WTC11 (cell line): ENCODE measurements around the gene MEP1A. TPM values are rescaled to one million over a fixed set of nuclear protein-coding genes. Genes with fewer than 3 reads are reported as not detected.

Source experiments
- ATAC-seq: fragments of 200-7000 bp; cut with Tn5 transposase; 2 replicates; pipeline ENCODE4 v1.10.0; 2021; ENCODE audit warnings: mild to moderate bottlenecking, moderate library complexity
- CTCF ChIA-PET: fragments of 300-600 bp; sonication (Branson Sonifier 250); formaldehyde crosslinking; loops from one replicate; lab custom pipeline; 2021; ENCODE audit warnings: antibody characterized with exemption; lab: Charles Lee
- POLR2A ChIA-PET: fragments of 350-600 bp; sonication (Branson Sonifier 250); formaldehyde crosslinking; loops from one replicate; lab custom pipeline; 2021; ENCODE audit warnings: antibody characterized with exemption; lab: Charles Lee
- DNase-seq: peaks from one replicate; pipeline ENCODE4 v3.0.0; 2021; ENCODE audit warnings: low spot score
- H3K27ac Mint-ChIP-seq: 2 replicates; pipeline ENCODE4 v1.8.0; 2021; ENCODE audit warnings: mixed read lengths
- H3K27me3 Mint-ChIP-seq: 2 replicates; pipeline ENCODE4 v1.8.0; 2021; ENCODE audit warnings: low read depth, mild to moderate bottlenecking, moderate library complexity, mixed read lengths
- H3K36me3 Mint-ChIP-seq: 2 replicates; pipeline ENCODE4 v1.8.0; 2021; ENCODE audit warnings: mixed read lengths
- H3K4me1 Mint-ChIP-seq: 2 replicates; pipeline ENCODE4 v1.8.0; 2022; ENCODE audit warnings: mixed read lengths
- H3K4me3 Mint-ChIP-seq: 2 replicates; pipeline ENCODE4 v1.8.0; 2021; ENCODE audit warnings: mild to moderate bottlenecking, moderate library complexity, mixed read lengths
- H3K9me3 Mint-ChIP-seq: 2 replicates; pipeline ENCODE4 v1.8.0; 2021; ENCODE audit warnings: mixed read lengths
- CBFB ChIP-seq: sonication (generic); formaldehyde crosslinking; IDR thresholded peaks from 2 replicates; pipeline ENCODE4 v1.8.1; 2022; ENCODE audit warnings: mild to moderate bottlenecking, low read depth, missing genetic modification reagents
- ELF4 ChIP-seq: sonication (generic); formaldehyde crosslinking; IDR thresholded peaks from 2 replicates; pipeline ENCODE4 v1.8.1; 2022; ENCODE audit warnings: low read depth, mild to moderate bottlenecking, moderate library complexity, missing genetic modification reagents
- ESRRA ChIP-seq: sonication (generic); formaldehyde crosslinking; IDR thresholded peaks from 2 replicates; pipeline ENCODE4 v1.8.1; 2022; ENCODE audit warnings: mild to moderate bottlenecking, missing genetic modification reagents, borderline replicate concordance
- GRHL2 ChIP-seq: fragments of 250-450 bp; sonication (Bioruptor Pico); IDR thresholded peaks from 2 replicates; pipeline ENCODE4 v1.8.0; 2022; ENCODE audit warnings: mild to moderate bottlenecking, moderate library complexity; ENCODE audit not compliant: insufficient replicate concordance, severe bottlenecking
- PRRX2 ChIP-seq: fragments of 250-450 bp; sonication (Bioruptor Pico); IDR thresholded peaks from 2 replicates; pipeline ENCODE4 v1.8.0; 2021; ENCODE audit warnings: mild to moderate bottlenecking
- ZNF396 ChIP-seq: fragments of 250-450 bp; sonication (Bioruptor Pico); IDR thresholded peaks from 2 replicates; pipeline ENCODE4 v1.8.0; 2021; ENCODE audit warnings: mild to moderate bottlenecking, moderate library complexity, borderline replicate concordance
- ZNF423 ChIP-seq: fragments of 250-450 bp; sonication (Bioruptor Pico); IDR thresholded peaks from 2 replicates; pipeline ENCODE4 v2.1.2; 2022; ENCODE audit warnings: mild to moderate bottlenecking, moderate library complexity
- total RNA-seq: library from RNA; stranded (reverse); gene quantifications from 3 replicates; pipeline ENCODE4 v1.2.3, GENCODE V29; 2021
- TF ChIP-seq, protein P1 (sequence below): sonication (generic); formaldehyde crosslinking; IDR thresholded peaks from 2 replicates; pipeline ENCODE4 v1.8.1; 2022; ENCODE audit warnings: mild to moderate bottlenecking, moderate library complexity, missing genetic modification reagents
- TF ChIP-seq, protein P2 (sequence below): fragments of 250-450 bp; sonication (Bioruptor Pico); IDR thresholded peaks from 2 replicates; pipeline ENCODE4 v1.9.0; 2021; ENCODE audit warnings: mild to moderate bottlenecking, borderline replicate concordance
- TF ChIP-seq, protein P3 (sequence below): fragments of 250-450 bp; sonication (Bioruptor Pico); IDR thresholded peaks from 2 replicates; pipeline ENCODE4 v1.8.0; 2021; ENCODE audit warnings: mild to moderate bottlenecking
- TF ChIP-seq, protein P4 (sequence below): sonication (generic); formaldehyde crosslinking; IDR thresholded peaks from 2 replicates; pipeline ENCODE4 v1.8.1; 2022; ENCODE audit warnings: low read depth, missing genetic modification reagents, borderline replicate concordance
- TF ChIP-seq, protein P5 (sequence below): sonication (generic); formaldehyde crosslinking; IDR thresholded peaks from 2 replicates; pipeline ENCODE4 v1.8.1; 2022; ENCODE audit warnings: mild to moderate bottlenecking, missing genetic modification reagents, moderate library complexity, borderline replicate concordance
- TF ChIP-seq, protein P6 (sequence below): fragments of 250-450 bp; sonication (Bioruptor Pico); IDR thresholded peaks from 2 replicates; pipeline ENCODE4 v1.9.0; 2021; ENCODE audit warnings: mild to moderate bottlenecking

Gene MEP1A
- total RNA-seq, 1 experiment from 2014 or later, result 0.09 TPM

DNA sequence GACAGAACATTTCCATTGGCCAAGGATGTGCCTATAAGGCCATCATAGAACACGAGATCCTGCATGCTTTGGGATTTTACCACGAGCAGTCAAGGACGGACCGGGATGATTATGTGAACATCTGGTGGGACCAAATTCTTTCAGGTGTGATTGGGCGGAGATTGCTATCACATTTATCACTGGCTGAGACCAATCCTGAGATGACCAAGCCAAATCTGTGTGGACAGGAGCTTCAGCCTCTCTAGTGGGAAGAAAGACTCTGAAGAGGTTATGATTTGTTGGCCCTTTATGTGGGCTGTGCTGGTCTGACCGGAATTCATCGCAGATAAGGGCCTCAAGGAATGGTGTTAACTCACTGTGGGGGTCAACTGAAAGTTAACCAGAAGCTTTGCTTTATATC lies 26.4 kb downstream of the MEP1A start:
- no peak for DNase-seq
- CTCF ChIA-PET, result no interaction called here
- POLR2A ChIA-PET, result no interaction called here

More for the DNA sequence above, 26.4 kb downstream of the MEP1A start:
- TF ChIP-seq, protein P1, sequence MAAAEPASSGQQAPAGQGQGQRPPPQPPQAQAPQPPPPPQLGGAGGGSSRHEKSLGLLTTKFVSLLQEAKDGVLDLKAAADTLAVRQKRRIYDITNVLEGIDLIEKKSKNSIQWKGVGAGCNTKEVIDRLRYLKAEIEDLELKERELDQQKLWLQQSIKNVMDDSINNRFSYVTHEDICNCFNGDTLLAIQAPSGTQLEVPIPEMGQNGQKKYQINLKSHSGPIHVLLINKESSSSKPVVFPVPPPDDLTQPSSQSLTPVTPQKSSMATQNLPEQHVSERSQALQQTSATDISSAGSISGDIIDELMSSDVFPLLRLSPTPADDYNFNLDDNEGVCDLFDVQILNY (CRISPR knock-in tag), result no peak
- no peak for TF ChIP-seq ZNF423
- TF ChIP-seq, protein P2, sequence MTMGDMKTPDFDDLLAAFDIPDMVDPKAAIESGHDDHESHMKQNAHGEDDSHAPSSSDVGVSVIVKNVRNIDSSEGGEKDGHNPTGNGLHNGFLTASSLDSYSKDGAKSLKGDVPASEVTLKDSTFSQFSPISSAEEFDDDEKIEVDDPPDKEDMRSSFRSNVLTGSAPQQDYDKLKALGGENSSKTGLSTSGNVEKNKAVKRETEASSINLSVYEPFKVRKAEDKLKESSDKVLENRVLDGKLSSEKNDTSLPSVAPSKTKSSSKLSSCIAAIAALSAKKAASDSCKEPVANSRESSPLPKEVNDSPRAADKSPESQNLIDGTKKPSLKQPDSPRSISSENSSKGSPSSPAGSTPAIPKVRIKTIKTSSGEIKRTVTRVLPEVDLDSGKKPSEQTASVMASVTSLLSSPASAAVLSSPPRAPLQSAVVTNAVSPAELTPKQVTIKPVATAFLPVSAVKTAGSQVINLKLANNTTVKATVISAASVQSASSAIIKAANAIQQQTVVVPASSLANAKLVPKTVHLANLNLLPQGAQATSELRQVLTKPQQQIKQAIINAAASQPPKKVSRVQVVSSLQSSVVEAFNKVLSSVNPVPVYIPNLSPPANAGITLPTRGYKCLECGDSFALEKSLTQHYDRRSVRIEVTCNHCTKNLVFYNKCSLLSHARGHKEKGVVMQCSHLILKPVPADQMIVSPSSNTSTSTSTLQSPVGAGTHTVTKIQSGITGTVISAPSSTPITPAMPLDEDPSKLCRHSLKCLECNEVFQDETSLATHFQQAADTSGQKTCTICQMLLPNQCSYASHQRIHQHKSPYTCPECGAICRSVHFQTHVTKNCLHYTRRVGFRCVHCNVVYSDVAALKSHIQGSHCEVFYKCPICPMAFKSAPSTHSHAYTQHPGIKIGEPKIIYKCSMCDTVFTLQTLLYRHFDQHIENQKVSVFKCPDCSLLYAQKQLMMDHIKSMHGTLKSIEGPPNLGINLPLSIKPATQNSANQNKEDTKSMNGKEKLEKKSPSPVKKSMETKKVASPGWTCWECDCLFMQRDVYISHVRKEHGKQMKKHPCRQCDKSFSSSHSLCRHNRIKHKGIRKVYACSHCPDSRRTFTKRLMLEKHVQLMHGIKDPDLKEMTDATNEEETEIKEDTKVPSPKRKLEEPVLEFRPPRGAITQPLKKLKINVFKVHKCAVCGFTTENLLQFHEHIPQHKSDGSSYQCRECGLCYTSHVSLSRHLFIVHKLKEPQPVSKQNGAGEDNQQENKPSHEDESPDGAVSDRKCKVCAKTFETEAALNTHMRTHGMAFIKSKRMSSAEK (CRISPR knock-in tag), result no peak
- TF ChIP-seq, protein P3, sequence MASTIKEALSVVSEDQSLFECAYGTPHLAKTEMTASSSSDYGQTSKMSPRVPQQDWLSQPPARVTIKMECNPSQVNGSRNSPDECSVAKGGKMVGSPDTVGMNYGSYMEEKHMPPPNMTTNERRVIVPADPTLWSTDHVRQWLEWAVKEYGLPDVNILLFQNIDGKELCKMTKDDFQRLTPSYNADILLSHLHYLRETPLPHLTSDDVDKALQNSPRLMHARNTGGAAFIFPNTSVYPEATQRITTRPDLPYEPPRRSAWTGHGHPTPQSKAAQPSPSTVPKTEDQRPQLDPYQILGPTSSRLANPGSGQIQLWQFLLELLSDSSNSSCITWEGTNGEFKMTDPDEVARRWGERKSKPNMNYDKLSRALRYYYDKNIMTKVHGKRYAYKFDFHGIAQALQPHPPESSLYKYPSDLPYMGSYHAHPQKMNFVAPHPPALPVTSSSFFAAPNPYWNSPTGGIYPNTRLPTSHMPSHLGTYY (CRISPR knock-in tag), result no peak
- no peak for TF ChIP-seq CBFB (CRISPR knock-in tag)
- no peak for TF ChIP-seq PRRX2 (CRISPR knock-in tag)
- TF ChIP-seq GRHL2, result no peak
- TF ChIP-seq, protein P4, sequence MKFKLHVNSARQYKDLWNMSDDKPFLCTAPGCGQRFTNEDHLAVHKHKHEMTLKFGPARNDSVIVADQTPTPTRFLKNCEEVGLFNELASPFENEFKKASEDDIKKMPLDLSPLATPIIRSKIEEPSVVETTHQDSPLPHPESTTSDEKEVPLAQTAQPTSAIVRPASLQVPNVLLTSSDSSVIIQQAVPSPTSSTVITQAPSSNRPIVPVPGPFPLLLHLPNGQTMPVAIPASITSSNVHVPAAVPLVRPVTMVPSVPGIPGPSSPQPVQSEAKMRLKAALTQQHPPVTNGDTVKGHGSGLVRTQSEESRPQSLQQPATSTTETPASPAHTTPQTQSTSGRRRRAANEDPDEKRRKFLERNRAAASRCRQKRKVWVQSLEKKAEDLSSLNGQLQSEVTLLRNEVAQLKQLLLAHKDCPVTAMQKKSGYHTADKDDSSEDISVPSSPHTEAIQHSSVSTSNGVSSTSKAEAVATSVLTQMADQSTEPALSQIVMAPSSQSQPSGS (CRISPR knock-in tag), result no peak
- TF ChIP-seq ZNF396, result no peak
- TF ChIP-seq, protein P5, sequence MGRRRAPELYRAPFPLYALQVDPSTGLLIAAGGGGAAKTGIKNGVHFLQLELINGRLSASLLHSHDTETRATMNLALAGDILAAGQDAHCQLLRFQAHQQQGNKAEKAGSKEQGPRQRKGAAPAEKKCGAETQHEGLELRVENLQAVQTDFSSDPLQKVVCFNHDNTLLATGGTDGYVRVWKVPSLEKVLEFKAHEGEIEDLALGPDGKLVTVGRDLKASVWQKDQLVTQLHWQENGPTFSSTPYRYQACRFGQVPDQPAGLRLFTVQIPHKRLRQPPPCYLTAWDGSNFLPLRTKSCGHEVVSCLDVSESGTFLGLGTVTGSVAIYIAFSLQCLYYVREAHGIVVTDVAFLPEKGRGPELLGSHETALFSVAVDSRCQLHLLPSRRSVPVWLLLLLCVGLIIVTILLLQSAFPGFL, result no peak
- no peak for TF ChIP-seq ESRRA (CRISPR knock-in tag)
- TF ChIP-seq, protein P6, sequence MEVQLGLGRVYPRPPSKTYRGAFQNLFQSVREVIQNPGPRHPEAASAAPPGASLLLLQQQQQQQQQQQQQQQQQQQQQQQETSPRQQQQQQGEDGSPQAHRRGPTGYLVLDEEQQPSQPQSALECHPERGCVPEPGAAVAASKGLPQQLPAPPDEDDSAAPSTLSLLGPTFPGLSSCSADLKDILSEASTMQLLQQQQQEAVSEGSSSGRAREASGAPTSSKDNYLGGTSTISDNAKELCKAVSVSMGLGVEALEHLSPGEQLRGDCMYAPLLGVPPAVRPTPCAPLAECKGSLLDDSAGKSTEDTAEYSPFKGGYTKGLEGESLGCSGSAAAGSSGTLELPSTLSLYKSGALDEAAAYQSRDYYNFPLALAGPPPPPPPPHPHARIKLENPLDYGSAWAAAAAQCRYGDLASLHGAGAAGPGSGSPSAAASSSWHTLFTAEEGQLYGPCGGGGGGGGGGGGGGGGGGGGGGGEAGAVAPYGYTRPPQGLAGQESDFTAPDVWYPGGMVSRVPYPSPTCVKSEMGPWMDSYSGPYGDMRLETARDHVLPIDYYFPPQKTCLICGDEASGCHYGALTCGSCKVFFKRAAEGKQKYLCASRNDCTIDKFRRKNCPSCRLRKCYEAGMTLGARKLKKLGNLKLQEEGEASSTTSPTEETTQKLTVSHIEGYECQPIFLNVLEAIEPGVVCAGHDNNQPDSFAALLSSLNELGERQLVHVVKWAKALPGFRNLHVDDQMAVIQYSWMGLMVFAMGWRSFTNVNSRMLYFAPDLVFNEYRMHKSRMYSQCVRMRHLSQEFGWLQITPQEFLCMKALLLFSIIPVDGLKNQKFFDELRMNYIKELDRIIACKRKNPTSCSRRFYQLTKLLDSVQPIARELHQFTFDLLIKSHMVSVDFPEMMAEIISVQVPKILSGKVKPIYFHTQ (CRISPR knock-in tag), result no peak
- no peak for TF ChIP-seq ELF4 (CRISPR knock-in tag)
- no peaks in the 10 kb centered on the region for H3K27me3 Mint-ChIP-seq
- H3K4me1 Mint-ChIP-seq, result peaks cover 4% of the 10 kb centered on the region; the same call in 1 of the 2 replicates
- H3K9me3 Mint-ChIP-seq, result peaks cover 4% of the 10 kb centered on the region
- ATAC-seq, result no peak
- H3K27ac Mint-ChIP-seq, result no peak overlapping the region
- no peak overlapping the region for H3K4me3 Mint-ChIP-seq
- H3K36me3 Mint-ChIP-seq, result no peaks in the 10 kb centered on the region
